ENCODE measurements around the gene CCDC201.
"Not testable (repeated sequence)": the region's sequence is repeated elsewhere in the genome, so short reads cannot be mapped to it uniquely, and the experiment has no call there.

DNA sequence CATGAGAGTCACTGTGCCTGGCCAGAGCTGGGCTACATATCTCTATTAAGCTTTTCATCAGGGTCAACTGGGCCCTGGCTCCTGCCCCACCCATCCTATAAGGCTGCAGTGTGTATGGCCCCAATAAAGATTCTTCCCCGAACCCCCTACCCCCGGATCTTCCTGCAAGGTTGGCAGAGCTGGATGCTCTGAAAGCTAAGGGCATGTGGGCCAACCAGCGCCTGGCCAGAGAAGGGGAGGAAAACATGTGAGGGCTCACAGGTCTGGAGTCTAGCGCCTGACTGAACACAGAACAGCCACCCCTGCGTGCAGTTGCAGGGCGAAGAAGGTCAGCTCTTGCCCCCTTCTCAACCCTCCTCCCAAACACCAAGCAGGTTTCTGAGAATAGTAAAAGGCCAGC, 24.1 kb downstream of the CCDC201 start:
- TF ChIP-seq, protein P1, sequence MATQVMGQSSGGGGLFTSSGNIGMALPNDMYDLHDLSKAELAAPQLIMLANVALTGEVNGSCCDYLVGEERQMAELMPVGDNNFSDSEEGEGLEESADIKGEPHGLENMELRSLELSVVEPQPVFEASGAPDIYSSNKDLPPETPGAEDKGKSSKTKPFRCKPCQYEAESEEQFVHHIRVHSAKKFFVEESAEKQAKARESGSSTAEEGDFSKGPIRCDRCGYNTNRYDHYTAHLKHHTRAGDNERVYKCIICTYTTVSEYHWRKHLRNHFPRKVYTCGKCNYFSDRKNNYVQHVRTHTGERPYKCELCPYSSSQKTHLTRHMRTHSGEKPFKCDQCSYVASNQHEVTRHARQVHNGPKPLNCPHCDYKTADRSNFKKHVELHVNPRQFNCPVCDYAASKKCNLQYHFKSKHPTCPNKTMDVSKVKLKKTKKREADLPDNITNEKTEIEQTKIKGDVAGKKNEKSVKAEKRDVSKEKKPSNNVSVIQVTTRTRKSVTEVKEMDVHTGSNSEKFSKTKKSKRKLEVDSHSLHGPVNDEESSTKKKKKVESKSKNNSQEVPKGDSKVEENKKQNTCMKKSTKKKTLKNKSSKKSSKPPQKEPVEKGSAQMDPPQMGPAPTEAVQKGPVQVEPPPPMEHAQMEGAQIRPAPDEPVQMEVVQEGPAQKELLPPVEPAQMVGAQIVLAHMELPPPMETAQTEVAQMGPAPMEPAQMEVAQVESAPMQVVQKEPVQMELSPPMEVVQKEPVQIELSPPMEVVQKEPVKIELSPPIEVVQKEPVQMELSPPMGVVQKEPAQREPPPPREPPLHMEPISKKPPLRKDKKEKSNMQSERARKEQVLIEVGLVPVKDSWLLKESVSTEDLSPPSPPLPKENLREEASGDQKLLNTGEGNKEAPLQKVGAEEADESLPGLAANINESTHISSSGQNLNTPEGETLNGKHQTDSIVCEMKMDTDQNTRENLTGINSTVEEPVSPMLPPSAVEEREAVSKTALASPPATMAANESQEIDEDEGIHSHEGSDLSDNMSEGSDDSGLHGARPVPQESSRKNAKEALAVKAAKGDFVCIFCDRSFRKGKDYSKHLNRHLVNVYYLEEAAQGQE (IDR thresholded peaks at IDR 0.05; ENCODE audit: insufficient read depth in 1 of 2, low read depth in 2 of 2, low read length in 1 of 2), result not testable (repeated sequence)
- TF ChIP-seq, protein P2, sequence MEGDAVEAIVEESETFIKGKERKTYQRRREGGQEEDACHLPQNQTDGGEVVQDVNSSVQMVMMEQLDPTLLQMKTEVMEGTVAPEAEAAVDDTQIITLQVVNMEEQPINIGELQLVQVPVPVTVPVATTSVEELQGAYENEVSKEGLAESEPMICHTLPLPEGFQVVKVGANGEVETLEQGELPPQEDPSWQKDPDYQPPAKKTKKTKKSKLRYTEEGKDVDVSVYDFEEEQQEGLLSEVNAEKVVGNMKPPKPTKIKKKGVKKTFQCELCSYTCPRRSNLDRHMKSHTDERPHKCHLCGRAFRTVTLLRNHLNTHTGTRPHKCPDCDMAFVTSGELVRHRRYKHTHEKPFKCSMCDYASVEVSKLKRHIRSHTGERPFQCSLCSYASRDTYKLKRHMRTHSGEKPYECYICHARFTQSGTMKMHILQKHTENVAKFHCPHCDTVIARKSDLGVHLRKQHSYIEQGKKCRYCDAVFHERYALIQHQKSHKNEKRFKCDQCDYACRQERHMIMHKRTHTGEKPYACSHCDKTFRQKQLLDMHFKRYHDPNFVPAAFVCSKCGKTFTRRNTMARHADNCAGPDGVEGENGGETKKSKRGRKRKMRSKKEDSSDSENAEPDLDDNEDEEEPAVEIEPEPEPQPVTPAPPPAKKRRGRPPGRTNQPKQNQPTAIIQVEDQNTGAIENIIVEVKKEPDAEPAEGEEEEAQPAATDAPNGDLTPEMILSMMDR (IDR thresholded peaks at IDR 0.05), result not testable (repeated sequence)
- TF ChIP-seq TCF7L2 (IDR thresholded peaks at IDR 0.05; ENCODE audit: low read depth, low read length), result not testable (repeated sequence)

Measured in Panc1 (cell line).